Ovary (tissue), 9 donors: ENCODE results near the gene WDR20. TPM values are rescaled to one million over a fixed set of nuclear protein-coding genes. Genes with fewer than 3 reads are reported as not detected.

ENCODE experiments used
- DNase-seq, 5 donors: peaks; one replicate each; pipeline ENCODE4 v3.0.0-alpha.2; 2019 to 2020
- H3K27ac ChIP-seq, 2 donors: fragments of 200-600 bp; one replicate each; pipeline versions ENCODE4 v1.5.1 to v1.8.0; 2019 to 2022
- H3K27me3 ChIP-seq: fragments of 200-600 bp; one replicate; pipeline ENCODE4 v1.8.0; 2022
- H3K36me3 ChIP-seq: fragments of 200-600 bp; sonication (generic); one replicate; pipeline ENCODE4 v1.5.1; 2019
- H3K4me1 ChIP-seq: one replicate; pipeline ENCODE4 v1.8.1; 2013; ENCODE audit warnings: mild to moderate bottlenecking, moderate library complexity; ENCODE audit not compliant: insufficient read depth
- H3K4me3 ChIP-seq: fragments of 200-600 bp; sonication (generic); one replicate; pipeline ENCODE4 v1.5.1; 2017
- H3K9me3 ChIP-seq, 2 donors: fragments of 200-600 bp in 1 of 2; sonication (generic) in 1 of 2; one replicate each; pipeline versions ENCODE4 v1.5.1 to v1.8.1; 2013 to 2019; ENCODE audit warnings: mild to moderate bottlenecking in 1 of 2, moderate library complexity in 1 of 2
- CTCF ChIP-seq, 3 donors: fragments of 450-650 bp in 2 of 3; fragments of 200-600 bp in 1 of 3; IDR thresholded peaks; one replicate each; pipeline versions ENCODE4 v1.5.1 to v1.8.0; 2016 to 2022; ENCODE audit warnings: antibody characterized with exemption in 3 of 3, mild to moderate bottlenecking in 1 of 3
- EP300 ChIP-seq: sonication (generic); formaldehyde crosslinking; IDR thresholded peaks from one replicate; pipeline ENCODE4 v1.6.1; 2017; ENCODE audit warnings: antibody characterized with exemption
- POLR2A ChIP-seq: fragments of 450-650 bp; IDR thresholded peaks from one replicate; pipeline ENCODE4 v1.6.1; 2017; ENCODE audit warnings: antibody characterized with exemption, mild to moderate bottlenecking, moderate library complexity
- WGBS, 3 donors: extraction: QIAGEN DNeasy Blood & Tissue Kit in 1 of 3; methylation state at CpG; one replicate each; pipeline versions ENCODE4 v1.1.5 to v1.1.7; 2013 to 2017; 5-methylcytosine and 5-hydroxymethylcytosine counted together
- intact Hi-C, 4 donors: fragments of 100-400 bp; cut with DNase I; formaldehyde crosslinking; loops; one replicate each; pipeline versions ENCODE4 v1.11.0 to v1.15.1; 2022 to 2023
- polyA plus RNA-seq, 2 donors: library from polyadenylated mRNA; stranded (reverse); fragments of 200-250 nt in 1 of 2; fragments of 350-450 nt in 1 of 2; fragmentation: Illumina TruSeq in 1 of 2; extraction: RNeasy Lipid Tissue Mini Kit (QIAGEN cat#74804) in 1 of 2; gene quantifications; one replicate each; pipeline ENCODE4 v1.2.3, GENCODE V29; 2013 to 2014
- total RNA-seq, 7 donors: library from RNA; depleted of rRNA in 2 of 7; stranded (reverse); fragments of >200 nt in 2 of 7; fragmentation: NEBNext Ultra II Directional in 3 of 7; extraction: Animal tissue kit (Norgen Biotek cat#: 25700) in 3 of 7; gene quantifications; one replicate each; pipeline versions ENCODE4 v1.1.0 to v1.2.4, GENCODE V29; 2016 to 2023
- donor health status: DM: no; HTN: no; CAD: no; lungs with moderate emphysema.
- donor health status: DM: no; HTN: no; CAD: no.
- donor health status: Bipolar disorder and iron deficiency.
- donor health status: DM: yes; HTN: yes; CAD: no.
- donor health status: DM: no; HTN: no; CAD: no.
- donor health status: DM: yes; HTN: yes; CAD: no.

Gene WDR20
- total and polyA plus RNA-seq, 9 donors = 13.4 to 42.2 (median 26.8) TPM

DNA sequence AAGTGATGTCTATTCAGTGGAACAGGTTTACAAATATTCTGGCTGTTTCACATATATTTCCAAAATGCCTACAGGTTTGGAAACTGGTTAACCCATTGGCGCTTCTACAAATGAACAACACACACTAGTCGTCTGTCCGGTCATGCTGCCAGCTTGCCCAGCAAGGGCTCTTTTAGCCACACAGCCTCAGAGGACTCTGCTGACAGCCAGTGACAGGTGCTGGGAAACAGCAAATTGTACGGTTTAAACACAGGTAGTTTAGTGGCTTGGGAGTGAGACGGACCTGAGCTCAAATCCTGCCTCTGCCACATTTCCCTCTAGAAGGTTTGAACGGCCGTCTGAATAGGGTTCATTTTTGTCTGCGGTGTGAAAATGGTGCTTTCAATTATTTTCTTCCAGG is 111.5 kb downstream of the WDR20 start:
- H3K27ac ChIP-seq = no peak overlapping the region
- no peak for DNase-seq
- intact Hi-C loops = no loop called here
- peaks cover 2% of the 10 kb centered on the region for H3K4me1 ChIP-seq
- no peaks in the 10 kb centered on the region for H3K9me3 ChIP-seq
- no peak for TF ChIP-seq CTCF (IDR thresholded peaks at IDR 0.05)
- no peak for TF ChIP-seq POLR2A
- TF ChIP-seq EP300 = no peak
- no peaks in the 10 kb centered on the region for H3K27me3 ChIP-seq
- H3K4me3 ChIP-seq = no peak overlapping the region
- WGBS, 3 donors = 95 to 97% (median 95%) methylated on average over 8 of the region's 8 CpGs
- no peaks in the 10 kb centered on the region for H3K36me3 ChIP-seq

DNA sequence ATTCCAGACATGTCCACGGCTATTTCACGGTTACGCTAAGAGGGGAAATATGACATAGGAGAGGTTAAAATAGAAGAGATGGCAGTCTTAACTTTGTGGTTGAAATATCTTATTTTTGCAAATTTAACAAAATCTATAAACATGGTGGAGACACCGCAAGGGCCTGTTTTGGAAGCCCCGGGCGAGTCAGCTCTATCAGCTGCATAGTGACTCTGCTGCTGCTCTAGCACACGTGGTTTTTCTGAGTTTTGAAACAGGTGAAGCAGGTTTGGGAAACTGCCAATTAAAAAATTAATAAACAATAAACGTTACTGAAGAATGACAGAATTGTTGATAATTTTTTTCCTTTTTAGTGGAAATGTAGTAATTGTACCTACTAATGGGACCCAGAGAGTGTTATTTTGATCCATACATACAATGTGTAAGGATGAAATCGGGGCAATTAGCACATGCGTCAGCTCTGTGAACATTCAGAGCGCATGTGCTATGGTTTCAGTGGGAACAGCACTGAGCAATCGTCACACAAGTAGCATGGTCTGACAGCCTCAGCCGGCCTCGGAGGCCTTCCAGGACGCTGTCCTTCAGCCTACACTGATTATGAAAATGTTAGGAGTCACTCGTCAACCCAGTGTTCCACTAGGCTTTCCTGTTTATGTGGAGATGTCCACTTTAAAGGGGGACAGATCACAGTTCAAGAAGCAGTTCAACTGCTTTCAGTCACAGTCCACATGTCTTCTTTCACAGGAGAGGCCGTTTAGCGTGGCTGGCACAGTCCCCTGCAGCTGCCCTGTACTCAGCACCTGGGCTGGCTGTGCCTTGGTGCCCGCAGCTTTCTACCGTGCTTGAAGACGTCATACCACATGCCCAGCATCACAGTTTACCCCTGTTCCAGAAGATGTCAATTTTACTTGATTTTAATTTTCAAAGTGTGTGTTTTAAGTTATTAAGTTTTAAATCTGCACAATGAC is 113.4 kb downstream of the WDR20 start:
- Histone ChIP-seq H3K9me3 (no peaks in the 10 kb centered on the region), H3K4me1 (peaks cover 2% of the 10 kb centered on the region), H3K36me3 (no peaks in the 10 kb centered on the region), H3K4me3 (no peak overlapping the region), H3K27ac (no peak overlapping the region), H3K27me3 (no peaks in the 10 kb centered on the region)
- 89 to 92% (median 90%) methylated on average over 21 of the region's 21 CpGs for WGBS, 3 donors
- no peak for TF ChIP-seq POLR2A
- no peak for TF ChIP-seq EP300
- TF ChIP-seq CTCF (IDR thresholded peaks at IDR 0.05) = no peak
- no peak for DNase-seq
- intact Hi-C loops = no loop called here

DNA sequence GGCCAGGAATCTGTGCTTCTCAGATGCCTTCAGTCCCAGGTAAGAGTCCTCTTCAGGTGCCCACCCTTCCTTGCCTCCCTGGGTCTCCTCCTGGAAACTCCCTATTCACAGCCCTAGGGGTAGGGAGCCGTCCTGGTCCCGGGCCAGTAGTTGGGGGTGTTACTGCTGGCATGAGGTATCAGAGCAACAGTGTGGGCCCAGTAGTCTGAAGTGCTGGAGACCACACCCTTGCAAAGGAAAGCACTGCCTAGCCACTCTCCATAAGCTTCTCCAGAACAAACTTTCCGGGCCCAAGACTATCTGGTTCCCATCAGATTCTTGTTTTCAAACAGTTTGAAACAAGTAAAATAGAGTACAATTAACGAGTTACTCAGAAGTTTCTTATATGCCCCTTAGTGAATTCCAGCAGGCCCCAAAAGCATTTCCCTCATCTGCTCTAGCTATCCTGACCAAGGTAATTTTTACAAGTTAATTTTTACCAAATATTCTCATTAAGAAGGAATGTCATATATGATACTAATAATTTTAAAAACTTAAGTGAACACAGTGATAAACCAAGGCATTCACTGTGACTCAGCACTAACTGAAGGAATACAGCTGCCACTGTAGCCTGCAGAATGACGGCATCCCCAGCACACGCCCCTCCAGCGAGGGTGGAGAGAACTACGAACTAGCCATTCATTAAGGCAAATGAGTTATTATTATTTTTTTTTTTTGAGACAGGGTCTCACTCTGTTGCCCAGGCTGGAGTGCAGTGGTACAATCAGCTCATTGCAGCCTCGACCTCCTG is 115.9 kb downstream of the WDR20 start:
- TF ChIP-seq CTCF (IDR thresholded peaks at IDR 0.05) = no peak
- TF ChIP-seq EP300 = no peak
- no peak for TF ChIP-seq POLR2A
- Histone ChIP-seq H3K36me3 (no peaks in the 10 kb centered on the region), H3K9me3 (no peaks in the 10 kb centered on the region), H3K27ac (peak overlapping the region; percentile 63), H3K4me1 (peaks cover 2% of the 10 kb centered on the region), H3K4me3 (no peak overlapping the region), H3K27me3 (no peaks in the 10 kb centered on the region)
- DNase-seq = peak; percentile 42 to 65 (median 53)
- 17 to 27% (median 25%) methylated on average over 9 of the region's 9 CpGs for WGBS, 3 donors
- intact Hi-C loops = no loop called here

GRCh38 chr14:102256716-102257115 is 117.0 kb downstream of the WDR20 start:
- Histone ChIP-seq H3K27ac (no peak overlapping the region), H3K36me3 (no peaks in the 10 kb centered on the region), H3K4me3 (no peak overlapping the region), H3K27me3 (no peaks in the 10 kb centered on the region), H3K9me3 (no peaks in the 10 kb centered on the region), H3K4me1 (peaks cover 2% of the 10 kb centered on the region)
- no peak for DNase-seq
- TF ChIP-seq CTCF (IDR thresholded peaks at IDR 0.05) (no peak), POLR2A (no peak), EP300 (no peak)
- 88 to 95% (median 91%) methylated on average over 9 of the region's 9 CpGs for WGBS, 3 donors
- intact Hi-C loops = no loop called here
